Stimulated activated CD8-positive, alpha-beta memory T cell treated with anti-CD3 and anti-CD28 coated beads, Interleukin-7, amount 100 ng/mL, for 24 hours (primary cell): ENCODE data around the gene SOCS7.

Experiments used
- DNase-seq: peaks from one replicate; pipeline ENCODE4 v3.0.0-alpha.2; 2020; ENCODE audit warnings: low read depth

SOCS7 gene, protein sequence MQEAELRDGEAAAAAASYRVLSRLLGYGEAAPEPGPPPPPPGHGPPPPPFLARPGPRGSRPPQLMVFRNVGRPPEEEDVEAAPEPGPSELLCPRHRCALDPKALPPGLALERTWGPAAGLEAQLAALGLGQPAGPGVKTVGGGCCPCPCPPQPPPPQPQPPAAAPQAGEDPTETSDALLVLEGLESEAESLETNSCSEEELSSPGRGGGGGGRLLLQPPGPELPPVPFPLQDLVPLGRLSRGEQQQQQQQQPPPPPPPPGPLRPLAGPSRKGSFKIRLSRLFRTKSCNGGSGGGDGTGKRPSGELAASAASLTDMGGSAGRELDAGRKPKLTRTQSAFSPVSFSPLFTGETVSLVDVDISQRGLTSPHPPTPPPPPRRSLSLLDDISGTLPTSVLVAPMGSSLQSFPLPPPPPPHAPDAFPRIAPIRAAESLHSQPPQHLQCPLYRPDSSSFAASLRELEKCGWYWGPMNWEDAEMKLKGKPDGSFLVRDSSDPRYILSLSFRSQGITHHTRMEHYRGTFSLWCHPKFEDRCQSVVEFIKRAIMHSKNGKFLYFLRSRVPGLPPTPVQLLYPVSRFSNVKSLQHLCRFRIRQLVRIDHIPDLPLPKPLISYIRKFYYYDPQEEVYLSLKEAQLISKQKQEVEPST

GRCh38 chr17:38351412-38352222, at the start of gene SOCS7:
SOCS7 (plus strand) TSS chr17:38351844; CDS start chr17:38352053, 209 bp downstream.
- peak; percentile 89 for DNase-seq

DNA sequence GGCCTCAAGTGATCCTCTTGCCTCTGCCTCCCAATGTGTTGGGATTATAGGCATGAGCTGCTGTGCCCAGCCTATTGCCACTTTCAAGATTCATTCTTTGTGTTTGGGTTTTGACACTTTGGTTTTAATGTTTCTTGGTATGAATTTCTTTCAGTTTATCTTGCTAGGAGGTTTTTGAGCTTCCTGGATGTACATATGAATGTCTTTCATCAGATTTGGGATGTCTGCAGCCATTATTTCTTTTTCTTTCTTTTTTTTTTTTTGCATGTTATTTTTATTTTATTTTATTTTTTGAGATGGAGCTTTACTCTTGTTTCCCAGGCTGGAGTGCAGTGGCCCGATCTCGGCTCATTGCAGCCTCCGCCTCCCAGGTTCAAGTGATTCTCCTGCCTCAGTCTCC, 36.1 kb upstream of the SOCS7 start:
- no peak for DNase-seq

- DNase-seq: no peak
Measured at GRCh38 chr17:38317081-38317480, 34.6 kb upstream of the SOCS7 start.

DNA sequence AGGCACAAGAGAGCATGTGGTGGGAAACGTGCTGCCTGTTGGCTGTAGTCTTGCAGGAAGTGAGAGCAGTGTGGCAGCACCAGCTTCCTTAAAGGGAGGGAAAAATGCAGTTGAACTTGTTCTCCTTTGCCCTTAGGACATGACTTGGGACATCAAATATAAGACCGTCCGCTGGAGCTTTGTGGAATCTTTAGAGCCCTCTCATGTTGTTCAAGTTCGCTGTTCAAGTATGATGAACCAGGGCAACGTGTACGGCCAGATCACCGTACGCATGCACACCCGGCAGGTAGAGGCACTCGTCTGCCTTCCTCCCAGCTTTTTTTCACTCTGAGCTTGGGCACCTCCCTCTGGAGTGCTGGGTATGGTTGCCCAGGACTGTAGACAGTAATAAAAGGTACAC, 31.2 kb upstream of the SOCS7 start:
- no peak for DNase-seq

DNA sequence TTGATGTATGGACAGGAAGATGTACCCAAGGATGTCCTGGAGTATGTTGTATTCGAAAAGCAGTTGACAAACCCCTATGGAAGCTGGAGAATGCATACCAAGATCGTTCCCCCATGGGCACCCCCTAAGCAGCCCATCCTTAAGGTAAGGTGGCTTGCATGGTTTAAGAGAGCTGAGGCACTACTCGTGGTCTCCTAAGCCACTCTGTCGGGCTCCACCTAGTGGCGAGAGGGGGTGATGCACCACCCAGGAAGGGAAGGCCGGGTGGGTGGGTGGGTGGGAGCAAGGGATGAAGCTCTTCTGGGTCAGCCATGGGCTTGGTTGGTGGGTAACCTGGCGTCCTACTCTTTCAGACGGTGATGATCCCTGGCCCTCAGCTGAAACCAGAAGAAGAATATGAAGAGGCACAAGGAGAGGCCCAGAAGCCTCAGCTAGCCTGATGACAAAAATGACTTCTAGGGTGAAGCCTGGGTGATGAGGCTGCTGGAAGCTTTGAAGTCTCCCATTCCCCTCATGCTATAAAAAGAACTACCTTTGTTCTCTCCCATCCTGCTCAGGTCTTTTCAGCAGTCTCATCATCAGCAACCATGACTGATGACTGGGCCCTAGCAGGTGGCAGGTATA, 29.4 kb upstream of the SOCS7 start:
- peak; percentile 48 for DNase-seq

DNA sequence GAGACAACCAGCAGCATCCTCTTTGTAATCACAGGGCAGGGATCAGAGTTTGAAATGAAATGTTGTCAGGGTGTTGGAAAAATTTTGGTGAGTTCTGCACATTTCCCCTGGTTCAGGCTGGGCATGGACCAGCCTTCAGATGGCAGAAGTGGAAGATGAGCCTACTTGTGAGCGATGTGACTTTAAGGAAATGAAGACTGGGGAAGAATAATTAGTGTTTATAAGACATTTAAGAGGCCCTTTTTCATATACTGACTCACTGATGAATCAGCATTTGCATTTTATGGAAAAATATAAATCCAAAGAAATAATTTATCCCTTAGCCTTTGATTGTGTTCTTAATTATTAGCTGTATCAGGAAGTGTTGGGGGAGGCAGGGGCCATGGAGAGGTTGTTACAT, 28.7 kb upstream of the SOCS7 start:
- no peak for DNase-seq

DNA sequence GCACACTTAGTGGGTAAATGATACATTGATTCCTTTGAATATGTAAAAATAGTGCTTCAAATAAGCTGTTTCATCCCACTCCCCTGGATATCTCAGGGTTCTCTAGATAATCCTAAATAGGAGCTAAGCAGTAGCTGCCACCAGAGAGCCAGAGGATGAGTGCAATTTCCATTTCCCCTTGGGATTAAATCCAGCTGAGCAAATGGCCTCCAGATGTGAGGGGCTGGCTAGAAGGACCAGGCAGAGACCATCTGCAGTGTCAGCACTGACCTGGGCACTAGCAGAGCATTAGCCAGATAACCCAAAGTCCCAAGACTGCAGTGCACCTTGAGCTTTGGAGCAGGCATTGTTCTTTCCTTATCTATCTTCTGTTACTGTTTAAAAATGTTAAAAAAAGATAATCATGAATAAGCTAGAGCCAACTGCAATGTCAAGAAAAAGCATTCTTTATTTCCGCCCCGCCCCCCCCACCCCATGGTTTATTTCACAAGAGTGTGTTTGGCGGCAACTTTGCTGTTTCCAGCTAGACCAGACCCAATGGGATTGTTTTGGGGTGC, 27.4 kb upstream of the SOCS7 start:
- DNase-seq: no peak

GRCh38 chr17:38324772-38325171, 26.9 kb upstream of the SOCS7 start:
- DNase-seq: no peak

DNA sequence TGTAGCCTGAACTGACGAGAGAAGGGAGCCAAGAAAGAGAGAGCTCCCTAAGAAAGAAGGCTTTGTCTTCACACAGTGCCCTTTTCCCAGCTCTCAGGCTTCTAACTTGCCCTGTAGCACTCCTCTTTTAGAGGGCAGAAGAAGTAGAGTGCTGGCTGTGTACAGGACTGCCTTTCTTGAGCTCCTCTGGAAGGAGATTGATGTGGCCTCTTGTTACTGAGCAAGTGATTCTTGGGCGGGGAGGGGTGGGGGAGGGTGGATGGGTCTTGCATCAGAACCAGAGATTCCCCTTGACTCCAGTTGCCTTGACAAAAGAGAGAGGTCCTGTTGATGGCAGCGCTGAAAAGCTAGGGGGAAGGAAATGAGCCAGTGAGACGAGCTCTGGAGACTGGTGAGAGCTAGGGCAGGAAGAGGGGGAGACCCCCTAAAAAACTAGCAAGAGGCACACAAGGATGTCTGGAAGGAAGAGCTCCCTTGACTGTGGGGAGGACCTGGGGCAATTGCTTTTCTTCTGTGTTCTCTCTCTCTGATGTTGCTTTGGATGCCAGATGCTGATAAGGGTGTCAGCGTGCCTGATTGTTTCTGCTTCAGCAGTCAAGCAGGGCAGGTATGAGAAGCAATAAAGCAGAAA, 26.3 kb upstream of the SOCS7 start:
- no peak for DNase-seq

GRCh38 chr17:38326996-38327792, 24.4 kb upstream of the SOCS7 start:
- DNase-seq: no peak

- no peak for DNase-seq
Measured at GRCh38 chr17:38327936-38328335, 23.7 kb upstream of the SOCS7 start.

DNA sequence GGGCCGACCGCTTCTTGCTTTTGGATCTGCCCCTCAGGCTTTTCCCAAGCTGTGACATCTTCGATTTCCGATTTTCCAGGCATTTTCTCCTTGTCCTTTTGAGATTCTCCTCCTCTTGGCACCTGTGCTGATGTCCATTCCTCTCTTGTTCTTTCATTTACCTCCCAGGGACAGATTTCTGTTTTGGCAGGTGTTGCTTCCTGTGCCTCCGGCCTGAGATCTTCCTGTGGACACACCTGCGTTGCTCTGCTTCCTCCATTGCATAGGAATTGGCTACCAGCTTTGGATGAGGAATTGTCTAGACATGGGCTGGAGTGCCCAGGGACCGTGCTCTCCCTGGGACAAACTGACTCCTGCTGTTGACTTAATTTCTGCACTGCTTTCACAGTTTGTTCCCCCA, 23.0 kb upstream of the SOCS7 start:
- DNase-seq: no peak

- DNase-seq: no peak
Measured at GRCh38 chr17:38329284-38329683, 22.4 kb upstream of the SOCS7 start.

DNA sequence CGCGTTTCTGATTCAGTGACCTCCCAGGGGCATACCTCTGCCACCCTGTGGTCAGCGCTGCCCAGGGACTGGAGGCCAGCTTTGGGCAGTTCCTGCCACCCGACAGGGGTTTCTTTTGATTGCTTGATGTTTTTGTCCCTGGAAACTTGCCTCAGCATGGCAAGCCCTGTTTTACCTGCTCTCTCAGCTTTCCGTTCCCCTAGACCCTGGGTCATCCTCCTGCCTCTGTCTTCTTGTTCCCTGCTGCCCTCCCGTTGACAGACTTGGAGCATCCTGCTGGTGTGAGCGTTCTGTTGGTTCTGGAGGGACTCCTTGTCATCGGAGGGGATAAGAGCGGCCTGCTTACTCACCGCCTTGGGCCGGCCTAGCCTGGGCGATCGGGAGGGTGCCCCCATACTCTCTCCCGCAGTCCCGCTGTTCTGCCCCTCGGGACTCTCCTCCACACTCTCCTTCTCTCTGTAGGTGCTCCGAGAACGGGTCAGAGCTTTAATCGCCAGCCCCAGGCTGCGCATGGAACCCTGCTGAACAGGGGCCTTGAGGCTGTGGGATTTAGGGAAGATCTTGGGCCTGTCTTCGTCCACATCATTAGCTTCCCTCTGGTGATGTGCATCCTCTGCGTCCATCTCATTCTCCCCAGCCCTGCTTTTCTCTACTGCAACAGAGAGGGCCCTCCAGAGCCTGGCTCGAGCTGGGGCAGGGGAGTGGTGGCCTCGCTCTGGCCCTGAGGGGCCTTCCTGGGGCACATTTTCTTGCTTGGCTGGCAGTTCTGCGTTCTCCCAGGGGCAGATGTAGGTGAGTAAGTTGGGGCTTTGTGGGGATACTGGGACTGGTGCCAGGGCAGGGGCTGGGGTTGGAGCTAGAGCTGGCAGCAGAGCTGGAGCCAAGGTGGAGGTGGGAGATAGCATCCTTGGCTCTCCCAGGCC, 21.6 kb upstream of the SOCS7 start:
- no peak for DNase-seq

DNA sequence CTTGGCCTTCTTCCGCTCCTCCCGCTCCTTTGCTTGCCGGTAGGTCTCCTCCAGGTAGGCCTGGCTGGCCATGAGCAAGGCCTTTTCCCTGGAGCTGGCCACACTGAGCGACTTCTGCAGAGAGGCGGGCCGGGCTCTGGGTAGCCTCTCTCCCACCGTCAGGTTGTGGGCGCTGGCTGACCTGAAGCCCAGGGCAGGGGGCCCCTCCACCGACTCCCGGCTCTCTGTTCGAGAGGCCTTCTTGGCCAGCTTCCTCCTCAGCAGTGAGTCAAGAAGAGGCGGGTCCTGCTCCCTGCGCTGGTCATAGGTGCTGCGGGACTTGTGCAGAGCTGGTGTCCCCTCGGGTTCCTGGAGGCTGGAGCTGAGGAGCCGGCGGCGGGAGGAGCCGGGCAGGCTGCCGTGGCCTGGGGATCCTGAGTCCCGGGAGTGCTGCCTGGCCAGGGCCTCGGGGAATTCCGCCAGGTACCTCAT, 20.7 kb upstream of the SOCS7 start:
- no peak for DNase-seq

DNA sequence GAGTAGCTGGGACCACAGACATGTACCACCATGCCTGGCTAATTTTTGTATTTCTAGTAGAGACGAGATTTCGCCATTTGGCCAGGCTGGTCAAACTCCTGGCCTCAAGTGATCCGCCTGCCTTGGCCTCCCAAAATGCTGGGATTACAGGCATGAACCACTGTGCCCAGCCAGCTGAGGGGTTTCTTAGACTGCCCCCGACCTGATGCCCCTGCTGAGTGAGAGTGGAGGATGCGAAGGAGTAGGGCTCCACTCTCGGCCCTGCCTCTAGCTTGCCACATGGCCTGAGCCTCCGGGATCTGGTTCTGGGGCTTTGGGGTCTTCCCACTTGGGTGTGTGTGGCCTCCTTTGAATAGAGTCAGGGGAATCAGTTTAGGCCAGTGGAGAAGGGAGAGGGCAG, 18.9 kb upstream of the SOCS7 start:
- no peak for DNase-seq

DNA sequence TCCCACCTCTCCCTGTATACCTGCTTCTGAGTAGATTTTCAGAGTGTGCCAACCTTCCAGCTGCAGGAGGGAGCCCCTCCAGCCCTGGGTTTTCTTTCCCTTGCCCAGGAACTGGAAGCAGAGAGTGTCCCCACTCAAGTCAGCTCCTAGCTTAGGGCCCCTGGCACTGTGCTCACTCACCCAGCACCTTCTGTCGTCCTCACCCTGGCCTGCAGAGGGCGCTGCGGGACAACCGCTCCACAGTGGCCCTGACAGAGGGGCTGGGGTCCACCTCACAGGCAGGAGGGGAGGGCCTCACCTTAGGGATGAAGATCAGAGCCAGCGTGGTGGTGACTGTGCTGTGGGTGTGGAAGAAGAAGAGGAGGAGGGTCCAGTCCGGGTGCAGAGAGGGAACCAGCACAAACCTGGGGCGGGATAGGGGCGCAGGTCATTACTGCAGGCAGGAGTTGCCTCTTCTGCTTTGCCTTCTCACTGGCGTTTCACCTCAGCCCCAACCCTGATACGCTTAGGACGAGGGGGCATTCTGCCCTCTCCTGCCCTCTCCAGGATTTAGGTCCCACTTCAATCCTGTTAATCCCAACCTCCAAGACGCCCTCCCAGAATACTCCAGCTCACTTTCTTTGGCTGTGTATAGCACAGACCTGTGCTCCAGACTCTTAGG, 17.9 kb upstream of the SOCS7 start:
- DNase-seq: no peak

DNA sequence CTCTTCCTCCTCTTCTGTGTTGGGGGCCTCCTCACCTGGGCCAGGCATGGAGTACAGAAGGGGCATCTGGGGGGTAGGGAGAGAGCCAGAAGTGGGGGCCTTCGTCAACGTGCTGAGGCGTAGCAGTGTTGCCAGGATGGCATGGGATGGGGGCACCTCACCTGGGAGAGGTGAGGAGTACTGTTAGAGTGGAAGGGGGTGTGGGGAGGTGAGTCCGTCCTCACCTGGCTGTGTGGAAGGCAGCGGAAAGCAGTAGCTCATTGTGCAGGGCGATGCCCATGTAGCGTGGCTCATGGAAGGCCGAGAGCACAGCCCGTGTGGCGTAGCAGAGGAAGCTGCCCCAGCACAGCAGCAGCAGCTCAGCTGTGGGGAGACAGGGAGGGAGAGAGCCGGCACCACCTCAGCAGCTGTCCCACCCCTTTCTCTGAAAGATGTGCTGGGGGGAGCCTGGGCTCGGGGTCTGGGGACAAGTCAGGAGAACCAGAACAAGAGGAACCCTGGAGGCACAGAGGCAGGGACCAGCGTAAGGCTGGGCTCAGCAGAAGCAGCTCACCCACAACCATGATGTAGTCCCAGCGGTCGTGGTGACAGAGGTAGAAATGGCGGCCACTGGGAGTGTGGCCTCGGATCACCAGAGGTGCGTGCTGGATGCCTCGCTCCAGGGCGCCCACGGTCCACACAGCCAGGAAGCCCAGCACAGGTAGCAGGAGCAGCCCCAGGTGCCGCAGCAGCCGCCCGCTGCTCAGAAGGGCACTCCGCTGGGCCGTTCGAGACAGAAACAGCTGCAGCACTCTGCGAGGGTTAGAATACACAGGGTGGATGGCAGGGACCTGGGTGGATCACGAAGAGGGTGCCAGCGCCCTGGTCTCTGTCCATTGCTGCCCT, 16.9 kb upstream of the SOCS7 start:
- DNase-seq: no peak
